Upper lobe of left lung (tissue), 6 donors: ENCODE results near the gene KRT32. TPM values are rescaled to one million over a fixed set of nuclear protein-coding genes. Genes with fewer than 3 reads are reported as not detected.

Experiments
- ATAC-seq, 2 donors: fragments of 200-7000 bp; cut with Tn5 transposase; one replicate each; pipeline ENCODE4 v1.9.1; 2022; ENCODE audit warnings: mild to moderate bottlenecking in 2 of 2, moderate library complexity in 2 of 2; ENCODE audit not compliant: low FRiP score in 2 of 2
- DNase-seq, 2 donors: peaks; one replicate each; pipeline ENCODE4 v3.0.0-alpha.2; 2019 to 2020
- H3K27ac ChIP-seq, 4 donors: fragments of 200-600 bp; sonication (generic); one replicate each; pipeline ENCODE4 v1.5.1; 2016 to 2019
- H3K27me3 ChIP-seq, 4 donors: fragments of 200-600 bp; sonication (generic); one replicate each; pipeline ENCODE4 v1.5.1; 2017 to 2019
- H3K36me3 ChIP-seq, 4 donors: fragments of 200-600 bp; sonication (generic); one replicate each; pipeline ENCODE4 v1.5.1; 2016 to 2019
- H3K4me1 ChIP-seq, 4 donors: fragments of 200-600 bp; sonication (generic); one replicate each; pipeline ENCODE4 v1.5.1; 2018 to 2019
- H3K4me3 ChIP-seq, 4 donors: fragments of 200-600 bp; sonication (generic); one replicate each; pipeline ENCODE4 v1.5.1; 2017 to 2019; ENCODE audit warnings: mild to moderate bottlenecking in 2 of 4, moderate library complexity in 1 of 4
- H3K9me3 ChIP-seq, 4 donors: fragments of 200-600 bp; sonication (generic); one replicate each; pipeline ENCODE4 v1.5.1; 2018 to 2019
- EP300 ChIP-seq, 4 donors: sonication (generic); formaldehyde crosslinking; IDR thresholded peaks; one replicate each; pipeline ENCODE4 v1.5.1; 2017; ENCODE audit warnings: antibody characterized with exemption in 4 of 4, control low read depth in 2 of 4
- POLR2A ChIP-seq, 4 donors: fragments of 450-650 bp; IDR thresholded peaks; one replicate each; pipeline ENCODE4 v1.5.1; 2016 to 2017; ENCODE audit warnings: antibody characterized with exemption in 4 of 4, mild to moderate bottlenecking in 2 of 4
- POLR2AphosphoS5 ChIP-seq, 2 donors: sonication (generic); formaldehyde crosslinking; IDR thresholded peaks; one replicate each; pipeline ENCODE4 v1.5.1; 2017; ENCODE audit warnings: antibody characterized with exemption in 2 of 2
- WGBS, 2 donors: methylation state at CpG; one replicate each; pipeline ENCODE4 v1.1.5; 2017 to 2018; 5-methylcytosine and 5-hydroxymethylcytosine counted together
- total RNA-seq, 6 donors: library from RNA; depleted of rRNA in 4 of 6; stranded (reverse); fragments of >200 nt in 4 of 6; gene quantifications; one replicate each; pipeline versions ENCODE4 v1.1.0 to v1.2.1, GENCODE V29; 2016 to 2021
- TF ChIP-seq, protein P1 (sequence below), 6 experiments: fragments of 450-650 bp in 4 of 6; fragments of 200-600 bp in 2 of 6; sonication (generic) in 2 of 6; IDR thresholded peaks; one replicate each; pipeline ENCODE4 v1.5.1; 2016 to 2019; ENCODE audit warnings: antibody characterized with exemption in 6 of 6
- donor health status: DM: no; HTN: no; CAD: no; lungs with moderate emphysema.
- donor health status: DM: no; HTN: yes; CAD: no; lungs with severe emphysema.

The KRT32 gene
- total RNA-seq, 6 donors from 2014 or later: not detected

DNA sequence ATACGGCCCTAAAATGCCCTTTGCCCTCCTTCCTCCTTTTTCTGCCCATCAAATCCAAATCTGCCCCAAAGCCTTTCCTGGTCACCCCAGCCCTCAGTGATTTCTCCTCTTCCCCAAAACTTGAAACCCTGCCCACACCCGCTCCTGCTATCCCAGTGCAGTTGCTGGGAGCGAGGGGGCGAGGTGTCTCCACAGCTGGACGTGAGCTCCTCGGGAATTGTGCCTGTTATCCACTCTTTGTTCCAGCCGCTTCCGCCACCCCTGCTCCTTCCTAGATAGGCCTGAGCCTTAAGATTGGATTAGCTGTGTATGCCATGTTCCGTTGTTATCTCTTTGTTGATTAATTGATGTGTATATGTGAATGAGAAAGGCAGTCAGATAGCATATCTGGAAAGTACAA, 16.3 kb upstream of the KRT32 start:
- ATAC-seq: no peak
- Histone ChIP-seq H3K4me3 (no peak overlapping the region), H3K36me3 (no peaks in the 10 kb centered on the region), H3K9me3 (no peaks in the 10 kb centered on the region), H3K4me1 (no peaks in the 10 kb centered on the region), H3K27me3 (no peaks in the 10 kb centered on the region), H3K27ac (no peak overlapping the region)
- 74 to 79% methylated on average over 9 of the region's 9 CpGs for WGBS, 2 donors
- DNase-seq: peak in 1 of 2 donors; percentile 14
- TF ChIP-seq POLR2AphosphoS5 (IDR thresholded peaks at IDR 0.05) (no peak), EP300 (IDR thresholded peaks at IDR 0.05) (no peak), POLR2A (IDR thresholded peaks at IDR 0.05) (no peak)
- TF ChIP-seq, protein P1, sequence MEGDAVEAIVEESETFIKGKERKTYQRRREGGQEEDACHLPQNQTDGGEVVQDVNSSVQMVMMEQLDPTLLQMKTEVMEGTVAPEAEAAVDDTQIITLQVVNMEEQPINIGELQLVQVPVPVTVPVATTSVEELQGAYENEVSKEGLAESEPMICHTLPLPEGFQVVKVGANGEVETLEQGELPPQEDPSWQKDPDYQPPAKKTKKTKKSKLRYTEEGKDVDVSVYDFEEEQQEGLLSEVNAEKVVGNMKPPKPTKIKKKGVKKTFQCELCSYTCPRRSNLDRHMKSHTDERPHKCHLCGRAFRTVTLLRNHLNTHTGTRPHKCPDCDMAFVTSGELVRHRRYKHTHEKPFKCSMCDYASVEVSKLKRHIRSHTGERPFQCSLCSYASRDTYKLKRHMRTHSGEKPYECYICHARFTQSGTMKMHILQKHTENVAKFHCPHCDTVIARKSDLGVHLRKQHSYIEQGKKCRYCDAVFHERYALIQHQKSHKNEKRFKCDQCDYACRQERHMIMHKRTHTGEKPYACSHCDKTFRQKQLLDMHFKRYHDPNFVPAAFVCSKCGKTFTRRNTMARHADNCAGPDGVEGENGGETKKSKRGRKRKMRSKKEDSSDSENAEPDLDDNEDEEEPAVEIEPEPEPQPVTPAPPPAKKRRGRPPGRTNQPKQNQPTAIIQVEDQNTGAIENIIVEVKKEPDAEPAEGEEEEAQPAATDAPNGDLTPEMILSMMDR (IDR thresholded peaks at IDR 0.05): no peak

DNA sequence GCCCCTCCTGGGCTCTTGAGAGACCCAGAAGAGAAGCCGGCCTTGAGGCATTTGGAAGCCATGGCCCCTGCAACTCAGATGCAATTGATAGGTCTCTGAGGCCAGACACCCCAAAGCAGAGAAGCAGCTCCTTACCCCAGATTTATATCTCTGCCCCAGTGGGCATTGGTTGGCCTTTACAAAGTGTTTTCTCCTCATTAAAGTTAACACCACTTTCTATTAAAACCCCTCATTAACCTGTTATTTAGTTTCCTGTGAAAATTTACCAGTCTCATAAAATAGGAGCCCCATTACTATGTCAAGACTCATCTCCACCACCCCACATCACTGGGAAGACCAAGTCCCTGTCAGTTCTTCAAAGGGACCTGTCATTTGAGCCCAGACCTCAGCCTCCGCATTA, 13.8 kb upstream of the KRT32 start, which contains the start of gene KRT35:
Gene KRT35 (minus strand): TSS at position 116 of the 400 bp plus-strand sequence. CDS start 54 bp downstream, at position 62.
- Histone ChIP-seq H3K4me3 (no peak within 1 kb of the TSS), H3K36me3 (no peaks in the 10 kb centered on the region), H3K27ac (no peak within 1 kb of the TSS), H3K4me1 (no peaks in the 10 kb centered on the region), H3K27me3 (no peaks in the 10 kb centered on the region), H3K9me3 (no peaks in the 10 kb centered on the region)
- TF ChIP-seq EP300 (IDR thresholded peaks at IDR 0.05): no peak
- WGBS, 2 donors: 93 to 94% methylated on average over 1 to 2 of the region's 2 CpGs
- DNase-seq: peak in 1 of 2 donors; percentile 5
- no peak for ATAC-seq

DNA sequence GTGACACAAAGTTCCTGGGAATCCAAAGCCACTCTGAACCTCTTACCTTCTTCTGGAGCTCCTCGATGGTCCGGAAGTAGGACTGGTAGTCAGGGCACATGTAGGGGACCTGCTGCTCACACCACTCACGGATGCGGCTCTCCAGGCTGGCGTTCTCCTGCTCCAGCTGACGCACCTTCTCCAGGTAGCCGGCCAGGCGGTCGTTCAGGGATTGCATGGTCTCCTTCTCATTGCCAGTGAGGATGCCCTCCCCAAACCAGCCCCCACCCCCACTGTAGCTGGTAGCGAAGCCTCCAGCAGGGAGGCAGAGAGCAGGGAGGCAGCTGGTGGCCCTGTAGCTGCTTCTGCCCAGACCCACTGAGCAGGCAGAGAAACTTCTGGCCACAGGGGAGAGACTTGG, 13.4 kb upstream of the KRT32 start:
- DNase-seq (peak in 1 of 2 donors; percentile 6), ATAC-seq (no peak)
- WGBS, 2 donors: 93 to 98% methylated on average over 9 to 10 of the region's 10 CpGs
- Histone ChIP-seq H3K4me3 (no peak overlapping the region), H3K9me3 (no peaks in the 10 kb centered on the region), H3K4me1 (no peaks in the 10 kb centered on the region), H3K27me3 (no peaks in the 10 kb centered on the region), H3K36me3 (no peaks in the 10 kb centered on the region), H3K27ac (no peak overlapping the region)
- TF ChIP-seq, protein P1 (IDR thresholded peaks at IDR 0.05): no peak
- TF ChIP-seq POLR2AphosphoS5 (IDR thresholded peaks at IDR 0.05) (no peak), POLR2A (IDR thresholded peaks at IDR 0.05) (no peak), EP300 (IDR thresholded peaks at IDR 0.05) (no peak)

DNA sequence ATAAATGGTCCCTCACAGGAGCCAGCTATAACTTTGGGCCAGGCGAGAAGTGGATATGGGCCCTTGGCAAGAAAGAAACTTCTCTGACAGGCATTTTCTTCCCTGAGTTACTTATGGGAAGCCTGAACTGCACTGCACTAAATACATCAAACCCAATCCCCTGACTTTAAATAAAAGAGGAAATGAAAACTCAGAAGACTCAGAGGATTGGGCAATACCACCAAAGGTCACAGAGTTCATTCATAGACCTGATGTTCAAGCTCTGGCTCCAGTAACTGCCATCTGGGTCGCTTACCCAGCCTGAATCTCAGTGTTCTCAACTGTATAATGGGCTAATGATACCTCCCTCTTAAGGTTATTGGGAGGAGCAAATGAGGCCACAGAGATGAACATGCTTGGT, 12.9 kb upstream of the KRT32 start:
- DNase-seq: no peak
- H3K27ac ChIP-seq: no peak overlapping the region
- H3K9me3 ChIP-seq: no peaks in the 10 kb centered on the region
- no peak overlapping the region for H3K4me3 ChIP-seq
- ATAC-seq: no peak
- WGBS, 2 donors: 61 to 82% methylated on average over 2 of the region's 2 CpGs
- no peak for TF ChIP-seq EP300 (IDR thresholded peaks at IDR 0.05)
- TF ChIP-seq, protein P1 (IDR thresholded peaks at IDR 0.05): no peak
- no peak for TF ChIP-seq POLR2AphosphoS5 (IDR thresholded peaks at IDR 0.05)
- TF ChIP-seq POLR2A (IDR thresholded peaks at IDR 0.05): no peak
- H3K36me3 ChIP-seq: no peaks in the 10 kb centered on the region
- H3K27me3 ChIP-seq: no peaks in the 10 kb centered on the region
- no peaks in the 10 kb centered on the region for H3K4me1 ChIP-seq

DNA sequence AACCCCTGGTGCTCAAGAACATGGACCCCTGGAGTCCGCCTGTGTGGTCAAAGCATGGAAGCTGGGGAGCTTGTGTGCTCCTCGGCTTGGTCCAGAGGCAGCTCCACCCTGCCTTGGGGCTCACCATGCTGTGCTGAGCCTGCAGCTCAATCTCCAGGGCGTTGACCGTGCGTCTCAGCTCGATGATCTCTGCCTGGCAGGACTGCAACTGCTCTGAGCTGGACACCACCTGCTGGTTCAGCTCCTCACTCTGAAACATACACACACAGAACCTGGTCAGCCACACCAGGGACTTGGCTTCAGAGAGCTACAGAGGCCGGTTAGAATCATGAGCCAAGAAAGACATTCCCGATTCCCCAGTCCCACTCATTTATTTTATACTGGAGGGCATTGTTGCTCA, 11.1 kb upstream of the KRT32 start:
- Histone ChIP-seq H3K27ac (no peak overlapping the region), H3K4me3 (no peak overlapping the region), H3K36me3 (no peaks in the 10 kb centered on the region), H3K27me3 (no peaks in the 10 kb centered on the region), H3K4me1 (no peaks in the 10 kb centered on the region), H3K9me3 (no peaks in the 10 kb centered on the region)
- ATAC-seq (no peak), DNase-seq (no peak)
- 95 to 97% methylated on average over 3 to 8 of the region's 8 CpGs for WGBS, 2 donors
- TF ChIP-seq, protein P1 (IDR thresholded peaks at IDR 0.05): no peak
- TF ChIP-seq POLR2A (IDR thresholded peaks at IDR 0.05): no peak
- TF ChIP-seq EP300 (IDR thresholded peaks at IDR 0.05): no peak
- no peak for TF ChIP-seq POLR2AphosphoS5 (IDR thresholded peaks at IDR 0.05)
